Erythroblast (primary cell): ENCODE results near the gene DIP2B.

Experiments
- GATA1 ChIP-seq: IDR thresholded peaks from 2 replicates; pipeline ENCODE4 v1.6.1; 2011; ENCODE audit warnings: low read depth, mild to moderate bottlenecking, control low read depth, low read length, moderate library complexity
- POLR2A ChIP-seq: IDR thresholded peaks from 2 replicates; pipeline ENCODE4 v1.6.1; 2011; ENCODE audit warnings: mild to moderate bottlenecking, low read length

DNA sequence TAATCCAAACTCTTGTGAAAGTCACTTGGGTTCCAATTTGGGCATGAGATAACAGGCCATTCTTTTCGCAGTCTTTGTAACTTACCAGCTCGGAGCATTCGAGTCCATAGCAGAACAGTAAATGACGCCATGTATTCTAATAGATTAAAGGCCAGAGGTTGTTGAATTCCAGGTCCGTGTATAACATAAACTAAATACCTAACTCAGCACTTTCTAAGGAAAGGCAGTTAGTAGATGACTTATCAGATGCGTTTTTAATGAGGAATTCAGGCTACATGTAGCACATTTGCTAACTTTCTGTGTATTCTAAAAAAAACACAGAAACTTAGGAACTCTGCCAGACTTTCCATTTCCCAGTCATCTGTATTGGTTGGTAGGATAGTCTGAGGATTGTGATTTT lies 206.3 kb downstream of the DIP2B start:
- TF ChIP-seq POLR2A (no peak), GATA1 (no peak)
